ENCODE measurements around the gene MXD4. TPM values are rescaled to one million over a fixed set of nuclear protein-coding genes. Genes with fewer than 3 reads are reported as not detected.

The MXD4 gene
- polyA plus RNA-seq, 1 donor (not counting 4 experiments of a cell fraction or from before 2014, with no cell fraction given), result 26.0 TPM

- no peaks in the 10 kb centered on the region for H4K20me1 ChIP-seq (ENCODE audit: control insufficient read depth, extremely low read depth, insufficient read depth, low read length)
- FAIRE-seq, result no peak
- no peak for DNase-seq (ENCODE audit: low read depth, low spot score)
These were observed 42.5 kb upstream of the MXD4 start for GRCh38 chr4:2304321-2304876.

GRCh38 chr4:2303686-2304320 lies 41.9 kb upstream of the MXD4 start:
- no peaks in the 10 kb centered on the region for H3K36me3 ChIP-seq (ENCODE audit: control insufficient read depth in 2 of 2, extremely low read depth in 1 of 2, insufficient read depth in 2 of 2, low read length in 2 of 2)
- no peaks in the 10 kb centered on the region for H3K9me3 ChIP-seq (ENCODE audit: control insufficient read depth, low read depth, low read length)
- no peak for FAIRE-seq
- H3K9ac ChIP-seq (ENCODE audit: control insufficient read depth, extremely low read depth, insufficient read depth, low read length), result no peak overlapping the region
- H3K9me1 ChIP-seq (ENCODE audit: control insufficient read depth, extremely low read depth, insufficient read depth, low read length), result no peaks in the 10 kb centered on the region
- peaks cover 9% of the 10 kb centered on the region for H3K27me3 ChIP-seq (ENCODE audit: control insufficient read depth, extremely low read depth, insufficient read depth, low read length)
- dilution Hi-C loops (cut with MboI; ENCODE audit: extremely low pct_ligation_motif_present, low sequenced_read_pairs), result no loop called here
- no peak for TF ChIP-seq CTCF (optimal IDR thresholded peaks at IDR 0.05 in 1 of 3, IDR thresholded peaks at IDR 0.05 in 1 of 3, conservative IDR thresholded peaks at IDR 0.05 in 1 of 3; ENCODE audit: extremely low read depth in 1 of 3, insufficient read depth in 2 of 3, low read length in 3 of 3)
- H3K4me1 ChIP-seq (ENCODE audit: control insufficient read depth, extremely low read depth, insufficient read depth, low read length), result no peaks in the 10 kb centered on the region
- H3K27ac ChIP-seq (ENCODE audit: control insufficient read depth, insufficient read depth, low read length), result no peak overlapping the region
- no peak overlapping the region for H3K4me2 ChIP-seq (ENCODE audit: control insufficient read depth, extremely low read depth, insufficient read depth, low read depth, low read length)
- no peaks in the 10 kb centered on the region for H3K79me2 ChIP-seq (ENCODE audit: control insufficient read depth, insufficient read depth, low read length)
- no peak overlapping the region for H3K4me3 ChIP-seq (ENCODE audit: control insufficient read depth in 2 of 3, extremely low read depth in 1 of 3, insufficient read depth in 2 of 3, low read depth in 1 of 3, low read length in 3 of 3)
- no peaks in the 10 kb centered on the region for H4K20me1 ChIP-seq (ENCODE audit: control insufficient read depth, extremely low read depth, insufficient read depth, low read length)
- H2AFZ ChIP-seq (ENCODE audit: control insufficient read depth, low read length), result no peak overlapping the region
- DNase-seq (ENCODE audit: low read depth, low spot score), result no peak

More at GRCh38 chr4:2304321-2304876, 42.5 kb upstream of the MXD4 start:
- Histone ChIP-seq H3K9me1 (ENCODE audit: control insufficient read depth, extremely low read depth, insufficient read depth, low read length) (no peaks in the 10 kb centered on the region), H3K27me3 (ENCODE audit: control insufficient read depth, extremely low read depth, insufficient read depth, low read length) (peaks cover 9% of the 10 kb centered on the region), H3K4me1 (ENCODE audit: control insufficient read depth, extremely low read depth, insufficient read depth, low read length) (no peaks in the 10 kb centered on the region), H3K36me3 (ENCODE audit: control insufficient read depth in 2 of 2, extremely low read depth in 1 of 2, insufficient read depth in 2 of 2, low read length in 2 of 2) (no peaks in the 10 kb centered on the region), H3K4me3 (ENCODE audit: control insufficient read depth in 2 of 3, extremely low read depth in 1 of 3, insufficient read depth in 2 of 3, low read depth in 1 of 3, low read length in 3 of 3) (no peak overlapping the region), H3K9ac (ENCODE audit: control insufficient read depth, extremely low read depth, insufficient read depth, low read length) (no peak overlapping the region), H2AFZ (ENCODE audit: control insufficient read depth, low read length) (no peak overlapping the region), H3K4me2 (ENCODE audit: control insufficient read depth, extremely low read depth, insufficient read depth, low read depth, low read length) (no peak overlapping the region), H3K79me2 (ENCODE audit: control insufficient read depth, insufficient read depth, low read length) (no peaks in the 10 kb centered on the region), H3K9me3 (ENCODE audit: control insufficient read depth, low read depth, low read length) (no peaks in the 10 kb centered on the region), H3K27ac (ENCODE audit: control insufficient read depth, insufficient read depth, low read length) (no peak overlapping the region)
- dilution Hi-C loops (cut with MboI; ENCODE audit: extremely low pct_ligation_motif_present, low sequenced_read_pairs), result no loop called here
- no peak for TF ChIP-seq EZH2 (IDR thresholded peaks at IDR 0.05; ENCODE audit: low read length)
- TF ChIP-seq CTCF (optimal IDR thresholded peaks at IDR 0.05 in 1 of 3, IDR thresholded peaks at IDR 0.05 in 1 of 3, conservative IDR thresholded peaks at IDR 0.05 in 1 of 3; ENCODE audit: extremely low read depth in 1 of 3, insufficient read depth in 2 of 3, low read length in 3 of 3), result no peak

All from keratinocyte (primary cell).